ENCODE data around the gene ACACA. TPM values are rescaled to one million over a fixed set of nuclear protein-coding genes. Genes with fewer than 3 reads are reported as not detected.
A peak's percentile ranks its signal among the peaks of the same experiment; 100 is the strongest.

Gene ACACA
- total RNA-seq, 4 donors from 2014 or later: 47.9 to 56.2 (median 51.4) TPM

DNA sequence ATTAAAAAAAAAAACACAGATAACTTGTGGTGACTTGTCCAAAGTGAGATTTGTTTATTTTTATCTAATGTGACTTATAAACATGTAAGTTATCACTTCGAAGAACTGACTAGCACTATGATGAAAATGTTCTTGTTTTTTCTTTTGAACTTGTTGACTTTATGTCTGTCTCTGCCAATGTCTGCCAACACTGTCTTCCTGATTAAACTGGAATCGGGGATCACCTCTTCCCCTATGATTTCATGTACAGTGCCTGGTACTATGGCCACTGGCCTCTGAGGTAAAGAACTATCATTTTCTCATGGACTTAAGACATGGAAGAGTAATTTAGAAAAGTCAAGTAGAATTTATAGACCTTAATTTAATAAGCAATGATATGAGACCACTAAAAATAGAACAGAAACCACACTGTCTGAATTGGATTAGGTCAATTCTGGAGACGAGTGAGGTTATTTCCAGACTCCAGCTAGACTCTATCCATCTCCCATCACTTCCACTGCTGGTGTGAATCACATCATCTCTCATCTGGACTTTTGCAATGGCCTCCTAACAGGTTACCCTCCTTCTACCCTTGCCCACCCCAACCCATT, 22.0 kb downstream of the ACACA start:
- Histone ChIP-seq H3K4me1 (no peaks in the 10 kb centered on the region), H3K27ac (no peak overlapping the region), H3K36me3 (no peaks in the 10 kb centered on the region), H3K4me3 (no peak overlapping the region), H3K9me3 (no peaks in the 10 kb centered on the region), H3K27me3 (no peaks in the 10 kb centered on the region)
- WGBS: 64% methylated on average over 3 of the region's 3 CpGs
- DNase-seq (ENCODE audit: low spot score in 2 of 2): no peak
- no peak for TF ChIP-seq POLR2A (IDR thresholded peaks at IDR 0.05)
- TF ChIP-seq POLR2AphosphoS5 (IDR thresholded peaks at IDR 0.05): no peak
- TF ChIP-seq EP300 (IDR thresholded peaks at IDR 0.05): no peak
- no peak for TF ChIP-seq CTCF (IDR thresholded peaks at IDR 0.05)

- Histone ChIP-seq H3K27ac (no peak overlapping the region), H3K27me3 (no peaks in the 10 kb centered on the region), H3K4me1 (no peaks in the 10 kb centered on the region), H3K4me3 (no peak overlapping the region), H3K36me3 (no peaks in the 10 kb centered on the region), H3K9me3 (no peaks in the 10 kb centered on the region)
- WGBS: 97% methylated on average over 1 of the region's 1 CpG
- TF ChIP-seq POLR2AphosphoS5 (IDR thresholded peaks at IDR 0.05) (no peak), EP300 (IDR thresholded peaks at IDR 0.05) (no peak), POLR2A (IDR thresholded peaks at IDR 0.05) (no peak), CTCF (IDR thresholded peaks at IDR 0.05) (no peak)
- DNase-seq (ENCODE audit: low spot score in 2 of 2): no peak
Measured at GRCh38 chr17:37382056-37382455, 24.6 kb downstream of the ACACA start.

GRCh38 chr17:37375706-37376105, 30.9 kb downstream of the ACACA start, which contains the start of gene C17orf78:
Gene C17orf78 (plus strand): TSS chr17:37375985. CDS start chr17:37376093, 108 bp downstream.
- WGBS: 90% methylated on average over 7 of the region's 7 CpGs
- no peaks in the 10 kb centered on the region for H3K27me3 ChIP-seq
- H3K4me1 ChIP-seq: peaks cover 7% of the 10 kb centered on the region
- H3K36me3 ChIP-seq: no peaks in the 10 kb centered on the region
- no peak within 1 kb of the TSS for H3K4me3 ChIP-seq
- TF ChIP-seq CTCF (IDR thresholded peaks at IDR 0.05) (no peak), POLR2A (IDR thresholded peaks at IDR 0.05) (no peak), EP300 (IDR thresholded peaks at IDR 0.05) (no peak), POLR2AphosphoS5 (IDR thresholded peaks at IDR 0.05) (no peak)
- no peak within 1 kb of the TSS for H3K27ac ChIP-seq
- H3K9me3 ChIP-seq: no peaks in the 10 kb centered on the region
- no peak for DNase-seq (ENCODE audit: low spot score in 2 of 2)

DNA sequence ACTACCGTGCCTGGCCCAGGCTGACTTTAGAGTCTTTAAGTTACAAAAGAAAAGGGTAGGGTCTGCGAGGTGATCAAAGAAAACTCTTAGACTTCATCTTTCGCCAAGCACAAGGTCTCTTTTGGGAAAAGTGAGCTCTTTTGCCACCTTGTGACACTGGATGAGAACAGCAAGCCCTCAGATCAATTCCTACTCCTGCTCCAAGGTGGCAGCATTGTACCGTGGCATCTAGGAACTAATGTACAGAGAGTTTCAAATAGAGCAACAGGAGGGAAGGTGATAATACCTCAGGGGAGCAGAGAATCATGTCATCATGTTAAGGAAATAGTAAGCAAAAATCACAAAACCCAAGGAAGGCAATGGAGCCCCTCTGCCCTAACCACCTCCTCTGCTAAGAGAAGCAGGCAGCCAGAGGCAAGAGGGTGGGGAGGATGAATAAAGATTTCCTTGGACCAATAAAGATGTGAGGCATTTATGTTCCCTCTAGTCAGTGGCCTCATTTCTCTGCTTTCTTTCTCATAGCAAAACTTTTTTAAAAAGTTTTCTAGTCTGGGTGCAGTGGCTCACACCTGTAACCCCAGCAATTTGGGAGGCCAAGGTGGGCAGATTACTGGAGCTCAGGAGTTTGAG, 33.0 kb downstream of the ACACA start:
- DNase-seq (ENCODE audit: low spot score in 2 of 2): no peak

More for the DNA sequence above, 33.0 kb downstream of the ACACA start:
- Histone ChIP-seq H3K27me3 (no peaks in the 10 kb centered on the region), H3K36me3 (no peaks in the 10 kb centered on the region), H3K9me3 (no peaks in the 10 kb centered on the region), H3K27ac (no peak overlapping the region), H3K4me3 (no peak overlapping the region), H3K4me1 (peaks cover 7% of the 10 kb centered on the region)
- WGBS: 2% methylated on average over 4 of the region's 4 CpGs
- TF ChIP-seq CTCF (IDR thresholded peaks at IDR 0.05) (peak; percentile 91 to 92), POLR2AphosphoS5 (IDR thresholded peaks at IDR 0.05) (no peak), EP300 (IDR thresholded peaks at IDR 0.05) (no peak)

Data from suprapubic skin (tissue), 4 donors.